ENCODE results near the gene CLMN. TPM values are rescaled to one million over a fixed set of nuclear protein-coding genes. Genes with fewer than 3 reads are reported as not detected.

The CLMN gene
- total RNA-seq, 1 experiment from 2014 or later = 4.5 TPM

GRCh38 chr14:95235767-95236166 is 83.9 kb downstream of the CLMN start:
- no peak for DNase-seq
- no peaks in the 10 kb centered on the region for H3K36me3 ChIP-seq (replicated peaks; ENCODE audit: control insufficient read depth, insufficient read depth, low read length)

GRCh38 chr14:95235351-95235750 is 84.4 kb downstream of the CLMN start:
- DNase-seq = no peak
- H3K36me3 ChIP-seq (replicated peaks; ENCODE audit: control insufficient read depth, insufficient read depth, low read length) = no peaks in the 10 kb centered on the region
- no peak overlapping the region for H3K4me3 ChIP-seq (ENCODE audit: insufficient read depth, low read depth, low read length)
- no peaks in the 10 kb centered on the region for H3K27me3 ChIP-seq (ENCODE audit: control insufficient read depth, insufficient read depth, low read length)

More at GRCh38 chr14:95235767-95236166, 83.9 kb downstream of the CLMN start:
- H3K27me3 ChIP-seq (ENCODE audit: control insufficient read depth, insufficient read depth, low read length) = no peaks in the 10 kb centered on the region
- no peak overlapping the region for H3K4me3 ChIP-seq (ENCODE audit: insufficient read depth, low read depth, low read length)

GRCh38 chr14:95234426-95234825 is 85.3 kb downstream of the CLMN start:
- H3K27me3 ChIP-seq (ENCODE audit: control insufficient read depth, insufficient read depth, low read length) = no peaks in the 10 kb centered on the region
- no peak overlapping the region for H3K4me3 ChIP-seq (ENCODE audit: insufficient read depth, low read depth, low read length)
- no peaks in the 10 kb centered on the region for H3K36me3 ChIP-seq (replicated peaks; ENCODE audit: control insufficient read depth, insufficient read depth, low read length)
- DNase-seq = no peak

- DNase-seq = no peak
- Histone ChIP-seq H3K27me3 (ENCODE audit: control insufficient read depth, insufficient read depth, low read length) (no peaks in the 10 kb centered on the region), H3K4me3 (ENCODE audit: insufficient read depth, low read depth, low read length) (no peak overlapping the region), H3K36me3 (replicated peaks; ENCODE audit: control insufficient read depth, insufficient read depth, low read length) (no peaks in the 10 kb centered on the region)
Measured at GRCh38 chr14:95233702-95234241, 85.9 kb downstream of the CLMN start.

GRCh38 chr14:95232894-95233584 is 86.7 kb downstream of the CLMN start:
- DNase-seq = no peak
- no peak overlapping the region for H3K4me3 ChIP-seq (ENCODE audit: insufficient read depth, low read depth, low read length)
- no peaks in the 10 kb centered on the region for H3K27me3 ChIP-seq (ENCODE audit: control insufficient read depth, insufficient read depth, low read length)
- H3K36me3 ChIP-seq (replicated peaks; ENCODE audit: control insufficient read depth, insufficient read depth, low read length) = no peaks in the 10 kb centered on the region

- no peak overlapping the region for H3K4me3 ChIP-seq (ENCODE audit: insufficient read depth, low read depth, low read length)
- H3K27me3 ChIP-seq (ENCODE audit: control insufficient read depth, insufficient read depth, low read length) = no peaks in the 10 kb centered on the region
- DNase-seq = no peak
- H3K36me3 ChIP-seq (replicated peaks; ENCODE audit: control insufficient read depth, insufficient read depth, low read length) = no peaks in the 10 kb centered on the region
Measured at GRCh38 chr14:95231966-95232633, 87.6 kb downstream of the CLMN start.

GRCh38 chr14:95229749-95230148 is 90.0 kb downstream of the CLMN start:
- H3K27me3 ChIP-seq (ENCODE audit: control insufficient read depth, insufficient read depth, low read length) = no peaks in the 10 kb centered on the region
- no peaks in the 10 kb centered on the region for H3K36me3 ChIP-seq (replicated peaks; ENCODE audit: control insufficient read depth, insufficient read depth, low read length)
- DNase-seq = peak; percentile 61
- no peak overlapping the region for H3K4me3 ChIP-seq (ENCODE audit: insufficient read depth, low read depth, low read length)

- DNase-seq = no peak
- Histone ChIP-seq H3K27me3 (ENCODE audit: control insufficient read depth, insufficient read depth, low read length) (no peaks in the 10 kb centered on the region), H3K4me3 (ENCODE audit: insufficient read depth, low read depth, low read length) (no peak overlapping the region), H3K36me3 (replicated peaks; ENCODE audit: control insufficient read depth, insufficient read depth, low read length) (no peaks in the 10 kb centered on the region)
Measured at GRCh38 chr14:95228240-95228639, 91.5 kb downstream of the CLMN start.

- no peak for DNase-seq
- no peak overlapping the region for H3K4me3 ChIP-seq (ENCODE audit: insufficient read depth, low read depth, low read length)
- no peaks in the 10 kb centered on the region for H3K27me3 ChIP-seq (ENCODE audit: control insufficient read depth, insufficient read depth, low read length)
Measured at GRCh38 chr14:95227279-95227860, 92.3 kb downstream of the CLMN start.

GRCh38 chr14:95226801-95227200 is 92.9 kb downstream of the CLMN start:
- Histone ChIP-seq H3K4me3 (ENCODE audit: insufficient read depth, low read depth, low read length) (no peak overlapping the region), H3K36me3 (replicated peaks; ENCODE audit: control insufficient read depth, insufficient read depth, low read length) (no peaks in the 10 kb centered on the region), H3K27me3 (ENCODE audit: control insufficient read depth, insufficient read depth, low read length) (no peaks in the 10 kb centered on the region)
- no peak for DNase-seq

More at GRCh38 chr14:95227279-95227860, 92.3 kb downstream of the CLMN start:
- H3K36me3 ChIP-seq (replicated peaks; ENCODE audit: control insufficient read depth, insufficient read depth, low read length) = no peaks in the 10 kb centered on the region

GRCh38 chr14:95225251-95225887 is 94.3 kb downstream of the CLMN start:
- no peak for DNase-seq
- H3K4me3 ChIP-seq (ENCODE audit: insufficient read depth, low read depth, low read length) = no peak overlapping the region

GRCh38 chr14:95222870-95223398 is 96.8 kb downstream of the CLMN start:
- Histone ChIP-seq H3K36me3 (replicated peaks; ENCODE audit: control insufficient read depth, insufficient read depth, low read length) (no peaks in the 10 kb centered on the region), H3K4me3 (ENCODE audit: insufficient read depth, low read depth, low read length) (no peak overlapping the region), H3K27me3 (ENCODE audit: control insufficient read depth, insufficient read depth, low read length) (no peaks in the 10 kb centered on the region)
- DNase-seq = no peak

More at GRCh38 chr14:95225251-95225887, 94.3 kb downstream of the CLMN start:
- no peaks in the 10 kb centered on the region for H3K36me3 ChIP-seq (replicated peaks; ENCODE audit: control insufficient read depth, insufficient read depth, low read length)
- no peaks in the 10 kb centered on the region for H3K27me3 ChIP-seq (ENCODE audit: control insufficient read depth, insufficient read depth, low read length)

- Histone ChIP-seq H3K4me3 (ENCODE audit: insufficient read depth, low read depth, low read length) (no peak overlapping the region), H3K27me3 (ENCODE audit: control insufficient read depth, insufficient read depth, low read length) (no peaks in the 10 kb centered on the region), H3K36me3 (replicated peaks; ENCODE audit: control insufficient read depth, insufficient read depth, low read length) (no peaks in the 10 kb centered on the region)
- no peak for DNase-seq
Measured at GRCh38 chr14:95222151-95222631, 97.5 kb downstream of the CLMN start.

GRCh38 chr14:95221531-95221930 is 98.2 kb downstream of the CLMN start:
- no peaks in the 10 kb centered on the region for H3K27me3 ChIP-seq (ENCODE audit: control insufficient read depth, insufficient read depth, low read length)
- no peaks in the 10 kb centered on the region for H3K36me3 ChIP-seq (replicated peaks; ENCODE audit: control insufficient read depth, insufficient read depth, low read length)
- no peak for DNase-seq
- no peak overlapping the region for H3K4me3 ChIP-seq (ENCODE audit: insufficient read depth, low read depth, low read length)
